Prostate gland (tissue), 2 donors: ENCODE data around the gene KLF6. TPM values are rescaled to one million over a fixed set of nuclear protein-coding genes. Genes with fewer than 3 reads are reported as not detected.
A peak's percentile ranks its signal among the peaks of the same experiment; 100 is the strongest.

ENCODE experiments used
- DNase-seq: peaks from one replicate; pipeline ENCODE4 v3.0.0-alpha.2; 2019; ENCODE audit warnings: low spot score
- H3K27ac ChIP-seq, 2 donors: fragments of 200-600 bp; sonication (generic); 2 replicates each; pipeline ENCODE4 v1.5.1; 2017 to 2019
- H3K27me3 ChIP-seq: fragments of 200-600 bp; sonication (generic); replicated peaks from 2 replicates; pipeline ENCODE4 v1.5.1; 2019; ENCODE audit not compliant: insufficient read depth
- H3K36me3 ChIP-seq, 2 donors: fragments of 200-600 bp; sonication (generic); 1 replicate in 1 of 2; 2 replicates in 1 of 2; pipeline versions ENCODE4 v1.5.1 to v1.8.1; 2017 to 2019
- H3K4me1 ChIP-seq: fragments of 200-600 bp; sonication (generic); replicated peaks from 2 replicates; pipeline ENCODE4 v1.5.1; 2019
- H3K4me3 ChIP-seq, 2 donors: fragments of 200-600 bp; sonication (generic); 2 replicates each; pipeline ENCODE4 v1.5.1; 2017 to 2019
- H3K9me3 ChIP-seq: fragments of 200-600 bp; sonication (generic); 2 replicates; pipeline ENCODE4 v1.5.1; 2017
- CTCF ChIP-seq, 4 experiments: fragments of 200-600 bp in 2 of 4; fragments of 450-650 bp in 2 of 4; sonication (generic) in 2 of 4; IDR thresholded peaks; 1 replicate in 3 of 4; 2 replicates in 1 of 4; pipeline ENCODE4 v1.5.1; 2016 to 2019; ENCODE audit warnings: antibody characterized with exemption in 4 of 4, mild to moderate bottlenecking in 2 of 4, moderate library complexity in 2 of 4
- POLR2A ChIP-seq: fragments of 450-650 bp; IDR thresholded peaks from one replicate; pipeline ENCODE4 v1.6.1; 2016; ENCODE audit warnings: antibody characterized with exemption, mild to moderate bottlenecking
- POLR2AphosphoS5 ChIP-seq: sonication (generic); formaldehyde crosslinking; IDR thresholded peaks from one replicate; pipeline ENCODE4 v1.6.1; 2017; ENCODE audit warnings: antibody characterized with exemption
- WGBS: methylation state at CpG from one replicate; pipeline ENCODE4 v1.1.5; 2018; 5-methylcytosine and 5-hydroxymethylcytosine counted together
- intact Hi-C: fragments of 100-400 bp; cut with DNase I; formaldehyde crosslinking; loops from one replicate; pipeline ENCODE4 v1.14.2; 2022
- total RNA-seq, 2 donors: library from RNA; depleted of rRNA; stranded (reverse); fragments of >200 nt; gene quantifications; one replicate each; pipeline ENCODE4 v1.1.0, GENCODE V29; 2016

The KLF6 gene
- total RNA-seq, 2 donors from 2014 or later, result 17.5 to 42.3 TPM

GRCh38 chr10:3783316-3783681, 1.7 kb downstream of the KLF6 start:
- WGBS, result 1% methylated on average over 12 of the region's 12 CpGs
- Histone ChIP-seq H3K27ac (peak overlapping the region; percentile 98 to 100), H3K36me3 (peaks cover 4 to 20% of the 10 kb centered on the region in 2 donors), H3K4me3 (peak overlapping the region; percentile 84 to 96), H3K27me3 (no peaks in the 10 kb centered on the region), H3K4me1 (no peaks in the 10 kb centered on the region), H3K9me3 (no peaks in the 10 kb centered on the region)
- peak; percentile 52 for DNase-seq
- no peak for TF ChIP-seq CTCF (IDR thresholded peaks at IDR 0.05)
- TF ChIP-seq POLR2AphosphoS5, result peak; percentile 7
- TF ChIP-seq POLR2A, result peak; percentile 5
- intact Hi-C loops, result loop anchor here (2.0 to 10.0 kb wide), 5 partner anchors 28 to 499 kb away; no protein-coding TSS in a partner anchor

- TF ChIP-seq POLR2AphosphoS5, result peak; percentile 90
- peak; percentile 45 for TF ChIP-seq POLR2A
- peak in 2 of 4 experiments; percentile 8 to 14 for TF ChIP-seq CTCF (IDR thresholded peaks at IDR 0.05)
- peak; percentile 76 for DNase-seq
- no peaks in the 10 kb centered on the region for H3K9me3 ChIP-seq
- H3K27me3 ChIP-seq, result no peaks in the 10 kb centered on the region
- H3K27ac ChIP-seq, result peak overlapping the region; percentile 98 to 100
- WGBS, result 12% methylated on average over 13 of the region's 13 CpGs
- H3K4me3 ChIP-seq, result peak overlapping the region; percentile 84 to 96
- H3K36me3 ChIP-seq, result peaks cover 4 to 20% of the 10 kb centered on the region in 2 donors
- intact Hi-C loops, result loop anchor here (2.0 to 10.0 kb wide), 5 partner anchors 28 to 500 kb away; no protein-coding TSS in a partner anchor
- no peaks in the 10 kb centered on the region for H3K4me1 ChIP-seq
These were observed 2.3 kb downstream of the KLF6 start for GRCh38 chr10:3782451-3783315.

- DNase-seq, result no peak
- no peaks in the 10 kb centered on the region for H3K4me1 ChIP-seq
- no peak for TF ChIP-seq POLR2A
- TF ChIP-seq POLR2AphosphoS5, result no peak
- no peak for TF ChIP-seq CTCF (IDR thresholded peaks at IDR 0.05)
- H3K9me3 ChIP-seq, result no peaks in the 10 kb centered on the region
- peaks cover 4 to 20% of the 10 kb centered on the region in 2 donors for H3K36me3 ChIP-seq
- intact Hi-C loops, result loop anchor here (2.0 to 10.0 kb wide), 5 partner anchors 29 to 500 kb away; no protein-coding TSS in a partner anchor
- 24% methylated on average over 8 of the region's 8 CpGs for WGBS
- peak overlapping the region; percentile 98 to 100 for H3K27ac ChIP-seq
- H3K27me3 ChIP-seq, result no peaks in the 10 kb centered on the region
- H3K4me3 ChIP-seq, result peak overlapping the region; percentile 84 to 96
These were observed 2.9 kb downstream of the KLF6 start for GRCh38 chr10:3782146-3782450.

- Histone ChIP-seq H3K27ac (peak overlapping the region; percentile 98 to 100), H3K36me3 (peaks cover 4 to 20% of the 10 kb centered on the region in 2 donors), H3K4me1 (no peaks in the 10 kb centered on the region), H3K27me3 (no peaks in the 10 kb centered on the region), H3K9me3 (no peaks in the 10 kb centered on the region), H3K4me3 (peak overlapping the region; percentile 84 to 96)
- intact Hi-C loops, result loop anchor here (2.0 to 10.0 kb wide), 6 partner anchors 29 to 533 kb away; no protein-coding TSS in a partner anchor
- no peak for DNase-seq
- no peak for TF ChIP-seq POLR2A
- TF ChIP-seq CTCF (IDR thresholded peaks at IDR 0.05), result peak in 1 of 4 experiments; percentile 10
- 65% methylated on average over 31 of the region's 31 CpGs for WGBS
These were observed 3.4 kb downstream of the KLF6 start for GRCh38 chr10:3781468-3782145.
